ENCODE results near the gene RGR. TPM values are rescaled to one million over a fixed set of nuclear protein-coding genes. Genes with fewer than 3 reads are reported as not detected.

The RGR gene
- total RNA-seq, 1 experiment from 2014 or later, result not detected

DNA sequence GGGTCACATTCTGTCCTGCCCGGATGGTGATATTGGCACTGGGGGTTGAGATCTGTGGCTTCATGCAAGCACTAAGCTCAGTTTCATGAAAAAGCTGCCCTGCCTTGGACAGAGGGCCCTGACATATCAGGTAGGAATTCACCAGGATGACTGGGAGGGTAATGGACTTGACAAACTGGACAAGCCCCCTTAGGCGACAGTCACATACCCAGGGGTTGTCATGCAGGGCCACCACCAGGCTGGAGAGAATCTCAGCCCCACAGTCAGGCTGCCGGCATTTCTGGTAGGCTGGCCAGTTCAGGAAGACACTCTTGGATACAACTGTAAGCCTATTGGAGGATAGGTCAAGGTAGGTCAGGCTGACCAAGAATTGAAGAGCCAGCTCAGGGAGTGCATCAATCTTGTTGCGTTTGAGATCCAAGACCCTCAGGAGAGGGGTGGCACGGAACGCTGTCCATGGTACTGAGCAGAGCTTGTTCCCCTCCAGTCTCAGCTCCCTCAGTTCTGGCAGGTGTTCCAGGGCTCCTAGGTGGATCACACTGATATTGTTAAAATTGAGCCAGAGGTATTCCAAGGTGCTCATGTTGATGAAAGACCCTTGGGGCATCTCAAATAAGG, 20.3 kb upstream of the RGR start:
- ATAC-seq, result peak; percentile 88
- peak; percentile 71 for DNase-seq (ENCODE audit: low spot score)
- Mint-ChIP-seq H3K4me3 (no peak overlapping the region), H3K27me3 (ENCODE audit: low read depth) (peaks cover 10% of the 10 kb centered on the region), H3K4me1 (no peaks in the 10 kb centered on the region), H3K27ac (no peak overlapping the region), H3K9me3 (peaks cover 2% of the 10 kb centered on the region), H3K36me3 (no peaks in the 10 kb centered on the region)
- CTCF ChIA-PET, result interaction anchor here (0.7 to 5.9 kb wide), 5 partner anchors 10 to 127 kb away, joined by 3 to 36 read pairs (median 5); no protein-coding TSS in a partner anchor
- POLR2A ChIA-PET, result interaction anchor here (1.1 kb wide), 1 partner anchor 18 kb away, joined by 4 read pairs; no protein-coding TSS in a partner anchor
- TF ChIP-seq ZNF138 (CRISPR knock-in tag; conservative IDR thresholded peaks at IDR 0.05), result no peak
- TF ChIP-seq, protein P1, sequence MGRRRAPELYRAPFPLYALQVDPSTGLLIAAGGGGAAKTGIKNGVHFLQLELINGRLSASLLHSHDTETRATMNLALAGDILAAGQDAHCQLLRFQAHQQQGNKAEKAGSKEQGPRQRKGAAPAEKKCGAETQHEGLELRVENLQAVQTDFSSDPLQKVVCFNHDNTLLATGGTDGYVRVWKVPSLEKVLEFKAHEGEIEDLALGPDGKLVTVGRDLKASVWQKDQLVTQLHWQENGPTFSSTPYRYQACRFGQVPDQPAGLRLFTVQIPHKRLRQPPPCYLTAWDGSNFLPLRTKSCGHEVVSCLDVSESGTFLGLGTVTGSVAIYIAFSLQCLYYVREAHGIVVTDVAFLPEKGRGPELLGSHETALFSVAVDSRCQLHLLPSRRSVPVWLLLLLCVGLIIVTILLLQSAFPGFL (CRISPR knock-in tag; IDR thresholded peaks at IDR 0.05; ENCODE audit: borderline replicate concordance), result no peak
- peak; percentile 79; the same call in 1 of the 2 replicates for TF ChIP-seq TP53 (CRISPR knock-in tag; IDR thresholded peaks at IDR 0.05)
- no peak for TF ChIP-seq MXD4 (CRISPR knock-in tag; IDR thresholded peaks at IDR 0.05; ENCODE audit: borderline replicate concordance)
- TF ChIP-seq MLX (CRISPR knock-in tag; IDR thresholded peaks at IDR 0.05), result no peak
- TF ChIP-seq E2F1 (CRISPR knock-in tag; IDR thresholded peaks at IDR 0.05), result no peak
- TF ChIP-seq CREB1 (CRISPR knock-in tag; IDR thresholded peaks at IDR 0.05), result peak; percentile 43; the same call in 1 of the 2 replicates
- 0 out of 2 replicates have a peak, but pooled peaks have one; percentile 77 for TF ChIP-seq ZNF281 (CRISPR knock-in tag; IDR thresholded peaks at IDR 0.05)
- TF ChIP-seq ZNF263 (CRISPR knock-in tag; IDR thresholded peaks at IDR 0.05; ENCODE audit: low read depth), result no peak
- TF ChIP-seq FOXJ3 (CRISPR knock-in tag; IDR thresholded peaks at IDR 0.05; ENCODE audit: borderline replicate concordance), result no peak
- no peak; the same call in 1 of the 2 replicates for TF ChIP-seq FOXP4 (CRISPR knock-in tag; IDR thresholded peaks at IDR 0.05)
- TF ChIP-seq MAX (CRISPR knock-in tag; IDR thresholded peaks at IDR 0.05), result peak; percentile 35; the same call in 1 of the 2 replicates
- no peak for TF ChIP-seq ELF4 (CRISPR knock-in tag; IDR thresholded peaks at IDR 0.05; ENCODE audit: low read depth)
- no peak for TF ChIP-seq CTCF (IDR thresholded peaks at IDR 0.05)
- TF ChIP-seq NR3C1 (CRISPR knock-in tag; conservative IDR thresholded peaks at IDR 0.05; ENCODE audit: low read depth), result 0 out of 2 replicates have a peak, but pooled peaks have one; percentile 47
- no peak for TF ChIP-seq ZNF317 (CRISPR knock-in tag; IDR thresholded peaks at IDR 0.05; ENCODE audit: borderline replicate concordance, low read depth)
- TF ChIP-seq ZNF219 (CRISPR knock-in tag; IDR thresholded peaks at IDR 0.05; ENCODE audit: borderline replicate concordance), result no peak; the same call in 1 of the 2 replicates
- TF ChIP-seq E2F4 (CRISPR knock-in tag; IDR thresholded peaks at IDR 0.05; ENCODE audit: borderline replicate concordance, low read depth), result no peak
- TF ChIP-seq JUN (CRISPR knock-in tag; IDR thresholded peaks at IDR 0.05), result peak; percentile 86
- TF ChIP-seq ZSCAN18 (CRISPR knock-in tag; IDR thresholded peaks at IDR 0.05), result no peak

All from WTC11 (cell line).